GM12878 (cell line): ENCODE results near the gene GSTM5. TPM values are rescaled to one million over a fixed set of nuclear protein-coding genes. Genes with fewer than 3 reads are reported as not detected.

Experiments
- ATAC-seq: fragments of 200-7000 bp; cut with Tn5 transposase; 3 replicates; pipeline ENCODE4 v1.9.1; 2020; ENCODE audit warnings: mild to moderate bottlenecking, moderate library complexity
- BruUV-seq: library from RNA; stranded (reverse); fragments of 400-500 nt; replicated peaks from 2 replicates; lab custom pipeline; 2021; lab: Mats Ljungman, UMichigan
- CTCF ChIA-PET: fragments of 300-600 bp; sonication (Branson Sonifier 250); formaldehyde crosslinking; extraction: SDS; loops from one replicate; lab custom pipeline; 2021; ENCODE audit warnings: inconsistent platforms; lab: Yijun Ruan, JAX
- POLR2A ChIA-PET: fragments of 350-600 bp; formaldehyde crosslinking; extraction: SDS; loops from one replicate; lab custom pipeline; 2021; ENCODE audit warnings: inconsistent platforms; lab: Charles Lee
- RAD21 ChIA-PET: fragments of 300-600 bp; sonication (Branson Sonifier 250); formaldehyde crosslinking; loops from one replicate; lab custom pipeline; 2023; ENCODE audit warnings: antibody characterized with exemption; ENCODE audit not compliant: unreplicated experiment; lab: Charles Lee
- SMC1A ChIA-PET: fragments of 300-600 bp; sonication (Branson Sonifier 250); formaldehyde crosslinking; loops from one replicate; lab custom pipeline; 2023; ENCODE audit not compliant: unreplicated experiment, uncharacterized antibody; lab: Charles Lee
- DNase-seq: peaks from one replicate; pipeline ENCODE4 v3.0.0-alpha.2; 2011; ENCODE audit warnings: low read depth, low spot score
- FAIRE-seq: peaks from 3 replicates; lab custom pipeline; 2011; peaks lifted over from hg19 to GRCh38; lab: Jason Lieb, UNC
- H2AFZ ChIP-seq: 2 replicates; pipeline ENCODE4 v1.6.0; 2011; ENCODE audit warnings: low read depth, low read length, control low read depth; ENCODE audit not compliant: control insufficient read depth
- H3K27ac ChIP-seq: 2 replicates; pipeline ENCODE4 v1.5.1; 2011; ENCODE audit warnings: control low read depth; ENCODE audit not compliant: control insufficient read depth, insufficient read depth
- H3K27me3 ChIP-seq, 2 experiments: replicated peaks in 1 of 2; 2 replicates each; pipeline versions ENCODE4 v1.6.0 to v1.6.1; 2011; ENCODE audit warnings: low read length in 1 of 2; ENCODE audit not compliant: control insufficient read depth in 2 of 2, insufficient read depth in 2 of 2
- H3K36me3 ChIP-seq, 2 experiments: 2 replicates each; pipeline ENCODE4 v1.5.1; 2011; ENCODE audit warnings: low read length in 1 of 2; ENCODE audit not compliant: control insufficient read depth in 2 of 2, insufficient read depth in 2 of 2
- H3K4me1 ChIP-seq: 2 replicates; pipeline ENCODE4 v1.6.1; 2011; ENCODE audit warnings: mild to moderate bottlenecking, low read length, moderate library complexity, mixed read lengths; ENCODE audit not compliant: control insufficient read depth, insufficient read depth
- H3K4me2 ChIP-seq: 2 replicates; pipeline ENCODE4 v1.6.0; 2011; ENCODE audit warnings: control low read depth; ENCODE audit not compliant: control insufficient read depth, insufficient read depth
- H3K4me3 ChIP-seq: fragments of 200-600 bp; sonication (generic); 2 replicates; pipeline ENCODE4 v1.5.1; 2016
- H3K79me2 ChIP-seq: 2 replicates; pipeline ENCODE4 v1.6.0; 2011; ENCODE audit warnings: low read length; ENCODE audit not compliant: control insufficient read depth, insufficient read depth
- H3K9ac ChIP-seq: 2 replicates; pipeline ENCODE4 v1.8.0; 2011; ENCODE audit warnings: low read length, control low read depth, mixed read lengths; ENCODE audit not compliant: control insufficient read depth, insufficient read depth
- H3K9me3 ChIP-seq: replicated peaks from 3 replicates; pipeline ENCODE4 v1.5.1; 2011; ENCODE audit warnings: mild to moderate bottlenecking, low read length; ENCODE audit not compliant: control insufficient read depth, insufficient read depth
- H4K20me1 ChIP-seq: 2 replicates; pipeline ENCODE4 v1.6.0; 2011; ENCODE audit not compliant: control insufficient read depth, insufficient read depth
- BCL11A ChIP-seq: IDR thresholded peaks from 2 replicates; pipeline ENCODE4 v1.6.1; 2011; ENCODE audit warnings: low read depth, low read length
- BCLAF1 ChIP-seq: fragments of 450-650 bp; IDR thresholded peaks from 2 replicates; pipeline ENCODE4 v1.6.1; 2017; ENCODE audit warnings: antibody characterized with exemption, mild to moderate bottlenecking, moderate library complexity
- CHD2 ChIP-seq: IDR thresholded peaks from 2 replicates; pipeline ENCODE4 v1.6.1; 2011; ENCODE audit warnings: low read depth, low read length, improper control_type of control experiment, borderline replicate concordance
- E4F1 ChIP-seq: fragments of 450-650 bp; IDR thresholded peaks from 2 replicates; pipeline ENCODE4 v1.6.1; 2018; ENCODE audit warnings: borderline replicate concordance, mild to moderate bottlenecking; ENCODE audit not compliant: partially characterized antibody
- EZH2 ChIP-seq: IDR thresholded peaks from 2 replicates; pipeline ENCODE4 v1.6.1; 2012; ENCODE audit warnings: low read depth, mild to moderate bottlenecking, control low read depth, inconsistent platforms, low read length, borderline replicate concordance; ENCODE audit not compliant: control insufficient read depth
- FOS ChIP-seq: IDR thresholded peaks from 3 replicates; pipeline ENCODE4 v1.6.1; 2011; ENCODE audit warnings: borderline replicate concordance; ENCODE audit not compliant: insufficient read length; ENCODE audit errors: extremely low read depth
- FOXK2 ChIP-seq: fragments of 450-650 bp; IDR thresholded peaks from 2 replicates; pipeline ENCODE4 v1.6.1; 2017; ENCODE audit warnings: mild to moderate bottlenecking, moderate library complexity
- HDGF ChIP-seq: fragments of 450-650 bp; IDR thresholded peaks from 2 replicates; pipeline ENCODE4 v1.6.1; 2016; ENCODE audit warnings: antibody characterized with exemption
- MEF2B ChIP-seq: fragments of 450-650 bp; IDR thresholded peaks from 2 replicates; pipeline ENCODE4 v1.6.1; 2018; ENCODE audit warnings: mild to moderate bottlenecking, moderate library complexity; ENCODE audit not compliant: partially characterized antibody, poor library complexity, severe bottlenecking
- MLLT1 ChIP-seq: fragments of 450-650 bp; IDR thresholded peaks from 2 replicates; pipeline ENCODE4 v1.6.1; 2016; ENCODE audit warnings: mild to moderate bottlenecking
- RFX5 ChIP-seq: IDR thresholded peaks from 2 replicates; pipeline ENCODE4 v1.6.1; 2011; ENCODE audit warnings: low read depth, low read length, improper control_type of control experiment
- SPI1 ChIP-seq: IDR thresholded peaks from 2 replicates; pipeline ENCODE4 v1.6.1; 2011; ENCODE audit warnings: low read depth, mild to moderate bottlenecking, low read length, moderate library complexity, borderline replicate concordance; ENCODE audit not compliant: insufficient read depth
- SRF ChIP-seq, 2 experiments: IDR thresholded peaks; 2 replicates each; pipeline ENCODE4 v1.6.1; 2011; ENCODE audit warnings: low read depth in 2 of 2, low read length in 2 of 2, mild to moderate bottlenecking in 1 of 2, moderate library complexity in 1 of 2
- TCF3 ChIP-seq: IDR thresholded peaks from 2 replicates; pipeline ENCODE4 v1.6.1; 2012; ENCODE audit warnings: low read depth, mild to moderate bottlenecking, low read length, borderline replicate concordance; ENCODE audit not compliant: insufficient read depth
- ZBED1 ChIP-seq: IDR thresholded peaks from 2 replicates; pipeline ENCODE4 v1.6.1; 2016; ENCODE audit warnings: borderline replicate concordance
- WGBS: methylation state at CpG from one replicate; pipeline ENCODE4 v1.1.6; 2016; ENCODE audit warnings: low lambda C conversion rate; ENCODE audit not compliant: insufficient replicate concordance, insufficient coverage; ENCODE audit errors: missing lambda C conversion rate; 5-methylcytosine and 5-hydroxymethylcytosine counted together
- in situ Hi-C: fragments of 300-500 bp; cut with MboI; formaldehyde crosslinking; loops from 9 replicates; pipeline ENCODE4 v1.14.3; 2018; ENCODE audit warnings: mixed read lengths
- intact Hi-C: fragments of 100-400 bp; cut with micrococcal nuclease; formaldehyde crosslinking; loops from one replicate; pipeline ENCODE4 v1.14.2; 2022; ENCODE audit not compliant: unreplicated experiment
- polyA plus RNA-seq, 11 experiments: library from polyadenylated mRNA; depleted of rRNA in 4 of 11; unstranded in 6 of 11; stranded (reverse) in 5 of 11; fragments of >200 nt; fragmentation: Nextera tagmentation in 4 of 11; fragmentation: Illumina TruSeq in 1 of 11; extraction: Ambion mirVana in 4 of 11; extraction: Trizol in 1 of 11; gene quantifications; 1 replicate in 1 of 11; 2 replicates in 10 of 11; pipeline versions ENCODE4 v1.2.1 to v1.2.3, GENCODE V29; 2011 to 2016; ENCODE audit warnings: inconsistent platforms in 2 of 11, missing spikeins in 2 of 11, low read depth in 1 of 11
- total RNA-seq, 4 experiments: library from RNA; depleted of rRNA in 3 of 4; stranded (reverse); fragments of >200 nt in 3 of 4; fragmentation: Illumina TruSeq in 1 of 4; extraction: Trizol in 1 of 4; gene quantifications; 2 replicates each; pipeline versions ENCODE4 v1.2.1 to v1.2.3, GENCODE V29; 2013 to 2021
- TF ChIP-seq, protein P1 (sequence below): IDR thresholded peaks from 2 replicates; pipeline ENCODE4 v1.6.1; 2012; ENCODE audit warnings: low read depth, low read length, improper control_type of control experiment

The GSTM5 gene
- total and polyA plus RNA-seq, 10 of the 15 experiments (the other 5 are each of a cell fraction or from before 2014, with no cell fraction given), result 0.10 to 0.37 (median 0.26) TPM; not detected in 1

- CTCF ChIA-PET, result interaction anchor here (0.6 kb wide), 1 partner anchor 266 kb away, joined by 3 read pairs; no protein-coding TSS in a partner anchor
- Histone ChIP-seq H3K4me2 (no peak overlapping the region), H3K9ac (no peak overlapping the region), H3K27ac (no peak overlapping the region), H3K4me3 (no peak overlapping the region), H3K4me1 (peaks cover 11% of the 10 kb centered on the region), H3K27me3 (no peaks in the 10 kb centered on the region), H4K20me1 (no peaks in the 10 kb centered on the region), H3K36me3 (no peaks in the 10 kb centered on the region), H3K9me3 (no peaks in the 10 kb centered on the region; the same call in 2 of the 3 replicates), H2AFZ (no peak overlapping the region), H3K79me2 (no peaks in the 10 kb centered on the region)
- in situ Hi-C loops (no loop called here), intact Hi-C loops (no loop called here)
- FAIRE-seq (no peak), DNase-seq (no peak), ATAC-seq (no peak)
- 91% methylated on average over 3 of the region's 3 CpGs for WGBS
- RAD21 ChIA-PET, result interaction anchor here (2.0 kb wide), 1 partner anchor 58 kb away, joined by 6 read pairs; no protein-coding TSS in a partner anchor
- POLR2A ChIA-PET, result no interaction called here
- BruUV-seq, result no TSS peak
- SMC1A ChIA-PET, result interaction anchor here (1.6 kb wide), 1 partner anchor 29 kb away, joined by 3 read pairs; the partner anchor contains the start of gene GSTM1
- no peak for TF ChIP-seq HDGF
- TF ChIP-seq CHD2, result no peak
- TF ChIP-seq BCL11A, result no peak
- TF ChIP-seq RFX5, result no peak
- no peak for TF ChIP-seq SRF (IDR thresholded peaks at IDR 0.05; ENCODE audit: low read depth in 2 of 2, low read length in 2 of 2)
- no peak for TF ChIP-seq BCLAF1
- TF ChIP-seq TCF3, result no peak
- TF ChIP-seq, protein P1, sequence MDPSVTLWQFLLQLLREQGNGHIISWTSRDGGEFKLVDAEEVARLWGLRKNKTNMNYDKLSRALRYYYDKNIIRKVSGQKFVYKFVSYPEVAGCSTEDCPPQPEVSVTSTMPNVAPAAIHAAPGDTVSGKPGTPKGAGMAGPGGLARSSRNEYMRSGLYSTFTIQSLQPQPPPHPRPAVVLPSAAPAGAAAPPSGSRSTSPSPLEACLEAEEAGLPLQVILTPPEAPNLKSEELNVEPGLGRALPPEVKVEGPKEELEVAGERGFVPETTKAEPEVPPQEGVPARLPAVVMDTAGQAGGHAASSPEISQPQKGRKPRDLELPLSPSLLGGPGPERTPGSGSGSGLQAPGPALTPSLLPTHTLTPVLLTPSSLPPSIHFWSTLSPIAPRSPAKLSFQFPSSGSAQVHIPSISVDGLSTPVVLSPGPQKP, result no peak
- no peak for TF ChIP-seq MEF2B
- TF ChIP-seq E4F1, result no peak
- TF ChIP-seq ZBED1, result no peak
- no peak for TF ChIP-seq MLLT1
- no peak for TF ChIP-seq SPI1
- TF ChIP-seq FOS, result no peak
- TF ChIP-seq EZH2, result no peak
- no peak for TF ChIP-seq FOXK2
Observed at GRCh38 chr1:109716570-109717090, 4.6 kb downstream of the GSTM5 start.
